Heart right ventricle (tissue), 16 donors: Measurements from ENCODE around the gene GMPPA. TPM values are rescaled to one million over a fixed set of nuclear protein-coding genes. Genes with fewer than 3 reads are reported as not detected.
A peak's percentile ranks its signal among the peaks of the same experiment; 100 is the strongest.

Experiments
- ATAC-seq, 8 donors: fragments of 200-7000 bp; cut with Tn5 transposase; one replicate each; pipeline ENCODE4 v1.9.1; 2020; ENCODE audit warnings: mild to moderate bottlenecking in 8 of 8, moderate library complexity in 8 of 8, moderate number of reproducible peaks in 1 of 8
- DNase-seq, 2 donors: peaks; one replicate each; pipeline ENCODE4 v3.0.0-alpha.2; 2020
- H3K27ac ChIP-seq, 10 donors: fragments of 200-600 bp; sonication (generic) in 2 of 10; one replicate each; pipeline versions ENCODE4 v1.5.0 to v1.8.0; 2020 to 2022; ENCODE audit warnings: mild to moderate bottlenecking in 3 of 10
- H3K27me3 ChIP-seq, 7 donors: fragments of 200-600 bp; one replicate each; pipeline ENCODE4 v1.8.0; 2021 to 2022; ENCODE audit warnings: mild to moderate bottlenecking in 2 of 7
- H3K36me3 ChIP-seq, 9 donors: fragments of 200-600 bp; sonication (generic) in 1 of 9; one replicate each; pipeline versions ENCODE4 v1.5.0 to v1.8.0; 2020 to 2022; ENCODE audit warnings: mild to moderate bottlenecking in 2 of 9
- H3K4me1 ChIP-seq, 9 donors: fragments of 200-600 bp; sonication (generic) in 1 of 9; one replicate each; pipeline versions ENCODE4 v1.5.0 to v1.8.0; 2020 to 2022; ENCODE audit warnings: mild to moderate bottlenecking in 4 of 9
- H3K4me3 ChIP-seq, 10 donors: fragments of 200-600 bp; sonication (generic) in 2 of 10; one replicate each; pipeline versions ENCODE4 v1.5.0 to v1.8.0; 2020 to 2022; ENCODE audit warnings: mild to moderate bottlenecking in 7 of 10, moderate library complexity in 2 of 10
- H3K9me3 ChIP-seq, 11 donors: fragments of 200-600 bp in 10 of 11; sonication (generic) in 2 of 11; one replicate each; pipeline versions ENCODE4 v1.5.0 to v1.8.0; 2013 to 2022; ENCODE audit warnings: mild to moderate bottlenecking in 2 of 11, control low read depth in 1 of 11, moderate library complexity in 1 of 11
- CTCF ChIP-seq, 9 donors: fragments of 200-600 bp; sonication (generic) in 2 of 9; IDR thresholded peaks; one replicate each; pipeline versions ENCODE4 v1.5.0 to v1.8.0; 2021 to 2022; ENCODE audit warnings: antibody characterized with exemption in 9 of 9, mild to moderate bottlenecking in 5 of 9, moderate library complexity in 1 of 9
- WGBS, 2 donors: extraction: QIAGEN DNeasy Blood & Tissue Kit; methylation state at CpG; one replicate each; pipeline ENCODE4 v1.1.7; 2013; ENCODE audit warnings: inconsistent platforms in 1 of 2; 5-methylcytosine and 5-hydroxymethylcytosine counted together
- intact Hi-C, 10 donors: fragments of 100-400 bp; cut with DNase I; formaldehyde crosslinking; loops; one replicate each; pipeline versions ENCODE4 v1.11.1 to v1.14.2; 2022
- polyA plus RNA-seq, 2 donors: library from polyadenylated mRNA; stranded (reverse); fragments of 200-250 nt; gene quantifications; one replicate each; pipeline ENCODE4 v1.2.3, GENCODE V29; 2013
- total RNA-seq, 10 donors: library from RNA; stranded (reverse); fragmentation: NEBNext Ultra II Directional in 3 of 10; extraction: Animal tissue kit (Norgen Biotek cat#: 25700) in 3 of 10; gene quantifications; one replicate each; pipeline versions ENCODE4 v1.2.1 to v1.2.4, GENCODE V29; 2021 to 2023
- donor health status: Arrhythmogenic right ventricular cardiomyopathy.
- donor health status: ischemic (EF 13 %, LVEDD 7.1; RV severe dilation, severe dysfunction).
- donor health status: healthy with polysubstance abuse.
- donor health status: DM: no; HTN: yes; CAD: no.
- donor health status: DM: no; HTN: no; CAD: no.
- donor health status: ischemic (EF 25% LVEDD 6.9; RV normal size, moderate dysfunction).
- donor health status: ischemic (EF 25% LVEDD 5.7; RV mildly dilated, moderate dysfunction).
- donor health status: healthy.
- donor health status: DM: yes; HTN: yes; CAD: no.
- donor health status: Ischemic cardiomyopathy.
- donor health status: ischemic (EF 35%, LVEDD 5.7; RV mildly dilated, moderate dysfunction).
- donor health status: nonischemic (EF 11% LVEDD 7.7; RV severe dilation, severe dysfunction).
- donor health status: DM: yes; HTN: yes; CAD: no.
- donor health status: PGD.
- donor health status: ischemic (EF 29% LVEDD 5.4; RV normal size, mild dysfunction).
- donor health status: nonischemic (EF 23%, LVEDD 6.1; RV moderate dilation, normal function).

GMPPA gene
- total and polyA plus RNA-seq, 12 donors = 15.8 to 48.6 (median 22.1) TPM

- DNase-seq (no peak), ATAC-seq (no peak)
- peaks cover 0 to 88% (median 60%) of the 10 kb centered on the region in 7 donors for H3K27me3 ChIP-seq
- peaks cover 5 to 50% (median 30%) of the 10 kb centered on the region in 9 donors for H3K4me1 ChIP-seq
- intact Hi-C loops = no loop called here
- 36 to 50% methylated on average over 16 of the region's 16 CpGs for WGBS, 2 donors
- no peak overlapping the region for H3K4me3 ChIP-seq
- H3K27ac ChIP-seq = no peak overlapping the region
- H3K36me3 ChIP-seq = no peaks in the 10 kb centered on the region
- TF ChIP-seq CTCF (IDR thresholded peaks at IDR 0.05) = no peak
- no peaks in the 10 kb centered on the region for H3K9me3 ChIP-seq
Measured at GRCh38 chr2:219512524-219513216, 14.0 kb downstream of the GMPPA start.

DNA sequence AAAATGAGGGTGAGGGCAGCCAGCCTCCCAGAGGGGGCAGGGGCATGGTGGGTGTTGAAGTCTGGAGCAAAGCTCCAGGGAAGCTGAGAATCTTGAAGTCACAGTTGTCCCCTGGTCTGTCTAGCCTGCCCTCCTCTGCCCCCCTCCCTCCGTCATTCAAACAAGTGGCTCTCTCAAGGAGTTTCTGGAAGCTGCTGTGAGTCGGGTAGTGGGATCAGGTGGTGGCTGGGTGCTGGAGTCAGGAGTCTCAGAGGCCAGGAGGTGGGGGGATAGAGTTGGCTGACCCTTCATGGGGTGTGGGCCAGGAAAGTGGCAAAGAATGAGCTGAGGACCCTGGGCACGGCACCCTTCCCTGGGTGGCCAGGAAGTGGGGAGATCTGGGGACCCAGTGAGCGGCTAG, 15.1 kb downstream of the GMPPA start:
- no peak for TF ChIP-seq CTCF (IDR thresholded peaks at IDR 0.05)
- Histone ChIP-seq H3K9me3 (no peaks in the 10 kb centered on the region), H3K4me3 (peak overlapping the region in 1 of 10 donors; percentile 24), H3K36me3 (no peaks in the 10 kb centered on the region), H3K27me3 (peaks cover 0 to 94% (median 60%) of the 10 kb centered on the region in 7 donors), H3K4me1 (peaks cover 5 to 39% (median 25%) of the 10 kb centered on the region in 9 donors), H3K27ac (no peak overlapping the region)
- no peak for DNase-seq
- no peak for ATAC-seq
- WGBS, 2 donors = 10 to 29% methylated on average over 4 of the region's 4 CpGs
- intact Hi-C loops = no loop called here

DNA sequence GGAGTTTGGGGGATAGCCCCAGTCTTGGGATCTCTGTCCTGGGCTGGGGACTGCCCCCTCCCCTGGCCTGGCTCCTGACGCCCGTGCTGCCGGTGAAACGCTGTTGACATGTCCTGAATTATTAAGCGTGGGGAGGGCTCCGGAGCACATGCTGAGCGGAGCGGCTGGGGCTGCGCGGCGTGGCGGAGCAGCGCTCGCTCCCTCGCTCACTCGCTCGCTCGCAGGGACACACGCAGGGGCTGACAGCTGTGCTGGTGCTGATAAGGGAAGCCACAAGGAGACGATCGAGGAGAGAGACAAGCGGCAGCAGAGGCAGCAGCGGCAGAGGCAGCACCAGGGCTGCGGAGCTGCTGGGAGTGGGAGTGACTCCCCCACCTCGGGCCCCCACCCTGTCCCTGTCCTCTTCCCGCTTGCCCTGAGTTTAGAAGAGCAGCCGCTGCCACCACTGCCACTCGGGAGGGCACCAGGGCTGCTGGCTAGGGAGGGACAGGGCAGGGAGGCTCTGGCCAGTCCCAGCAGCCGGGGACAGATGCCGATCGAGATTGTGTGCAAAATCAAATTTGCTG, 15.6 kb downstream of the GMPPA start, which contains the start of gene ASIC4:
TSS of gene ASIC4 (plus strand) at position 287 of the 566 bp plus-strand sequence. CDS start at position 530, 243 bp downstream.
- intact Hi-C loops = no loop called here
- ATAC-seq (peak in 6 of 8 donors; percentile 3 to 34 (median 20)), DNase-seq (peak in 1 of 2 donors; percentile 23)
- Histone ChIP-seq H3K27me3 (peaks cover 0 to 94% (median 60%) of the 10 kb centered on the region in 7 donors), H3K9me3 (no peaks in the 10 kb centered on the region), H3K27ac (no peak within 1 kb of the TSS), H3K4me1 (peaks cover 5 to 35% (median 20%) of the 10 kb centered on the region in 9 donors), H3K4me3 (peak within 1 kb of the TSS in 3 of 10 donors; percentile 9 to 24 (median 19)), H3K36me3 (no peaks in the 10 kb centered on the region)
- TF ChIP-seq CTCF (IDR thresholded peaks at IDR 0.05) = no peak
- 5% methylated on average over 31 of the region's 31 CpGs for WGBS, 2 donors

DNA sequence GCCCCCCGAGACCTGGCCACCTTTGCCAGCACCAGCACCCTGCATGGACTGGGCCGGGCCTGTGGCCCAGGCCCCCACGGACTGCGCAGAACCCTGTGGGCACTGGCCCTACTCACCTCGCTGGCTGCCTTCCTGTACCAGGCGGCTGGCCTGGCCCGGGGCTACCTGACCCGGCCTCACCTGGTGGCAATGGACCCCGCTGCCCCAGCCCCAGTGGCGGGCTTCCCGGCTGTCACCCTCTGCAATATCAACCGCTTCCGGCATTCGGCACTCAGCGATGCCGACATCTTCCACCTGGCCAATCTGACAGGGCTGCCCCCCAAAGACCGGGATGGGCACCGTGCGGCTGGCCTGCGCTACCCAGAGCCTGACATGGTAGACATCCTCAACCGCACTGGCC, 16.1 kb downstream of the GMPPA start:
- ATAC-seq (no peak), DNase-seq (no peak)
- peaks cover 0 to 93% (median 60%) of the 10 kb centered on the region in 7 donors for H3K27me3 ChIP-seq
- WGBS, 2 donors = 77 to 78% methylated on average over 21 of the region's 21 CpGs
- H3K4me3 ChIP-seq = peak overlapping the region in 2 of 10 donors; percentile 9 to 24
- H3K4me1 ChIP-seq = peaks cover 5 to 35% (median 15%) of the 10 kb centered on the region in 9 donors
- no peak overlapping the region for H3K27ac ChIP-seq
- no peaks in the 10 kb centered on the region for H3K36me3 ChIP-seq
- intact Hi-C loops = no loop called here
- no peaks in the 10 kb centered on the region for H3K9me3 ChIP-seq
- no peak for TF ChIP-seq CTCF (IDR thresholded peaks at IDR 0.05)
